PFSK-1 (cell line): Measurements from ENCODE around the gene MAML1.

Experiments
- FOXP2 ChIP-seq: optimal IDR thresholded peaks from 2 replicates; pipeline ENCODE3; 2011; ENCODE audit warnings: borderline replicate concordance, control low read depth, inconsistent platforms; ENCODE audit not compliant: insufficient read depth; ENCODE audit errors: extremely low read length, extremely low read depth
- POLR2AphosphoS5 ChIP-seq: IDR thresholded peaks from 2 replicates; pipeline ENCODE4 v1.6.1; 2012; ENCODE audit warnings: low read depth, mild to moderate bottlenecking, control low read depth, low read length, moderate library complexity
- SIN3A ChIP-seq: IDR thresholded peaks from 2 replicates; pipeline ENCODE4 v1.6.1; 2012; ENCODE audit warnings: mild to moderate bottlenecking, low read length, moderate library complexity, borderline replicate concordance; ENCODE audit not compliant: insufficient read depth
- TAF1 ChIP-seq: IDR thresholded peaks from 2 replicates; pipeline ENCODE4 v1.6.1; 2012; ENCODE audit warnings: low read length, control low read depth, borderline replicate concordance; ENCODE audit not compliant: insufficient read depth
- TF ChIP-seq, protein P1 (sequence below), 2 experiments: IDR thresholded peaks; 2 replicates each; pipeline versions ENCODE4 v1.6.1 to v1.8.0; 2011 to 2012; ENCODE audit warnings: low read depth in 2 of 2, low read length in 2 of 2, control low read depth in 1 of 2, inconsistent platforms in 1 of 2, mild to moderate bottlenecking in 1 of 2, moderate library complexity in 1 of 2; ENCODE audit not compliant: insufficient read depth in 1 of 2

Gene MAML1

GRCh38 chr5:179795049-179795862 is 62.6 kb downstream of the MAML1 start:
- no peak for TF ChIP-seq TAF1
- no peak for TF ChIP-seq SIN3A
- TF ChIP-seq FOXP2, result no peak
- no peak for TF ChIP-seq POLR2AphosphoS5
- TF ChIP-seq, protein P1, sequence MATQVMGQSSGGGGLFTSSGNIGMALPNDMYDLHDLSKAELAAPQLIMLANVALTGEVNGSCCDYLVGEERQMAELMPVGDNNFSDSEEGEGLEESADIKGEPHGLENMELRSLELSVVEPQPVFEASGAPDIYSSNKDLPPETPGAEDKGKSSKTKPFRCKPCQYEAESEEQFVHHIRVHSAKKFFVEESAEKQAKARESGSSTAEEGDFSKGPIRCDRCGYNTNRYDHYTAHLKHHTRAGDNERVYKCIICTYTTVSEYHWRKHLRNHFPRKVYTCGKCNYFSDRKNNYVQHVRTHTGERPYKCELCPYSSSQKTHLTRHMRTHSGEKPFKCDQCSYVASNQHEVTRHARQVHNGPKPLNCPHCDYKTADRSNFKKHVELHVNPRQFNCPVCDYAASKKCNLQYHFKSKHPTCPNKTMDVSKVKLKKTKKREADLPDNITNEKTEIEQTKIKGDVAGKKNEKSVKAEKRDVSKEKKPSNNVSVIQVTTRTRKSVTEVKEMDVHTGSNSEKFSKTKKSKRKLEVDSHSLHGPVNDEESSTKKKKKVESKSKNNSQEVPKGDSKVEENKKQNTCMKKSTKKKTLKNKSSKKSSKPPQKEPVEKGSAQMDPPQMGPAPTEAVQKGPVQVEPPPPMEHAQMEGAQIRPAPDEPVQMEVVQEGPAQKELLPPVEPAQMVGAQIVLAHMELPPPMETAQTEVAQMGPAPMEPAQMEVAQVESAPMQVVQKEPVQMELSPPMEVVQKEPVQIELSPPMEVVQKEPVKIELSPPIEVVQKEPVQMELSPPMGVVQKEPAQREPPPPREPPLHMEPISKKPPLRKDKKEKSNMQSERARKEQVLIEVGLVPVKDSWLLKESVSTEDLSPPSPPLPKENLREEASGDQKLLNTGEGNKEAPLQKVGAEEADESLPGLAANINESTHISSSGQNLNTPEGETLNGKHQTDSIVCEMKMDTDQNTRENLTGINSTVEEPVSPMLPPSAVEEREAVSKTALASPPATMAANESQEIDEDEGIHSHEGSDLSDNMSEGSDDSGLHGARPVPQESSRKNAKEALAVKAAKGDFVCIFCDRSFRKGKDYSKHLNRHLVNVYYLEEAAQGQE (IDR thresholded peaks at IDR 0.05; ENCODE audit: insufficient read depth in 1 of 2, low read depth in 2 of 2, low read length in 2 of 2), result no peak

DNA sequence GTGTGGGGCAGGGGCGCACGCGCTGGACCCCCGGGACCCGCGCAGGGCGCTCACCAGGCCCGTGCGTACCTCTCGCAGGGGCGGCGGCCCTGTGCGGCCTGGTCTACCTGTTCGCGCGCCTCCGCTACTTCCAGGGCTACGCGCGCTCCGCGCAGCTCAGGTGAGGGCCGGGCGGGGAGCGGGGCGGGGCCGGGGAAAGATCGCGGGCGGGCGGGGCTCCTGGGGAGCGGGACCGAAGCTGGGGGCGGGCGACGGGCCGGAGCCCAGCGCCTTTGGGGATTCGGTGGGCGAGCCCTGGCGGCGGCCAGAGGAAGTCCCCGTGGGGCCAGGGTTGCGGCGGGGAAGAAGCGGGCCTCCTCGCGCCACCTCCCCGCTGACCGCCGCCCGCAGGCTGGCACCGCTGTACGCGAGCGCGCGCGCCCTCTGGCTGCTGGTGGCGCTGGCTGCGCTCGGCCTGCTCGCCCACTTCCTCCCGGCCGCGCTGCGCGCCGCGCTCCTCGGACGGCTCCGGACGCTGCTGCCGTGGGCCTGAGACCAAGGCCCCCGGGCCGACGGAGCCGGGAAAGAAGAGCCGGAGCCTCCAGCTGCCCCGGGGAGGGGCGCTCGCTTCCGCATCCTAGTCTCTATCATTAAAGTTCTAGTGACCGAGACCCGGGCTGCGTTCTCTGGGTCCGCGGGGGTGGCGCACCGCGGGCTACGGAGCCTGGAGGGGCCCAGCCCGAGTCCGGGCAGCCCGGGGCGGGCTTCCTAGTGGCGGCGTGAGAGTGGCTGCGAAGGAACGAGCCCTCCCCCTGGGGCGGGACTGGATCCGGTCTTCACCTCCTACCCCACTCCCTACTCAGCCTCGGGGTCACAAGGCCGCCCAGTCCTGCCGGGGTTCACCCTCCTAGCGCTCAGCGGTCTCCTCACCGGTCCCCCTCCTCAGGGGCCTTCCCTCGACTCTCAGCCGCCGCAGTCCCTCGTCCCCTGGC is 63.5 kb downstream of the MAML1 start:
- no peak for TF ChIP-seq SIN3A
- no peak; the same call in 1 of the 2 replicates for TF ChIP-seq POLR2AphosphoS5
- no peak for TF ChIP-seq TAF1
- no peak for TF ChIP-seq FOXP2
- TF ChIP-seq, protein P1 (IDR thresholded peaks at IDR 0.05; ENCODE audit: insufficient read depth in 1 of 2, low read depth in 2 of 2, low read length in 2 of 2), result no peak

GRCh38 chr5:179796877-179797608 is 64.4 kb downstream of the MAML1 start:
- TF ChIP-seq TAF1 (no peak), SIN3A (no peak), POLR2AphosphoS5 (no peak)
- TF ChIP-seq, protein P1 (IDR thresholded peaks at IDR 0.05; ENCODE audit: insufficient read depth in 1 of 2, low read depth in 2 of 2, low read length in 2 of 2), result no peak

DNA sequence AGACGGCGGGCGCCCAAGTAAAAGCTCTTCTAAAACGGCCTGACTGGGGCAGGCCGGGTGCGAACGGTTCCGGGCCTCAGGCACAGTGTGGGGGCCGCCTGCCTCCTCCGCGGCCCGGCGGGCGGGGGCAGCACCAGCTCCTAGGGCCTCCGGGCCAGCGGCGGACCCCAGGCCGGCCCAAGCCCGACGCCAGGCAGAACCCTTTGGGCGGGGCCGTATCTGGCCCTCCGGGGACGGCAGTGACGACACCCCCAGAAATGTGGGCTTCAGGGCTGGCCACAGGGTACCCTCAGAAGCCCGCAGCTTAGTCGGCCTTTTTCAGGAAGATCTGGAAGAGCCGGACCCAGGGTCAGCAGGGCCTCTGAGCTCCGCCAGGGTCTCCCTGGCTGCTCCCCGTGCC is 65.1 kb downstream of the MAML1 start:
- TF ChIP-seq POLR2AphosphoS5 (no peak), TAF1 (no peak), FOXP2 (no peak), SIN3A (no peak)
- TF ChIP-seq, protein P1 (IDR thresholded peaks at IDR 0.05; ENCODE audit: insufficient read depth in 1 of 2, low read depth in 2 of 2, low read length in 2 of 2), result no peak
